ENCODE results near the gene STRBP. TPM values are rescaled to one million over a fixed set of nuclear protein-coding genes. Genes with fewer than 3 reads are reported as not detected.

The STRBP gene
- total and polyA plus RNA-seq, 2 of the 8 experiments (the other 6 are each of a cell fraction or from before 2014, with no cell fraction given): 29.7 to 105 TPM

DNA sequence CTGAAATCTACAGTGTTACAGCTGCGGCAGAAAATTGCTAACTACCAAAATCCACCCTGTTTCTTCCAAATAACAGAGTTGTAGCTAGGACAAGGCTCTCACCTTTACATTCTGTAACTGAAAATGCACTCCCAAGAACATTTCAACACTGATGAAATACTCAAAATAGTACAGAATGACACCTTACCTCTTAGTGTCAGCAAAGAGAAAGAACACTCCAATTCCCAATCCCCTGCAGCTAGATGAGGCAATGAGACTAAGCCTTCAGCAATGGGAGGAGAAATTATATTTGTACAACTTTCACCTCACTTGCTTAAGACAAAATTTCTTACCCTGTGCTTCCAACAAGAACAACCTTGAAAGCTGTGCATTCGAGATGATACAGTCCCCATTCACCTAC, 31.2 kb downstream of the STRBP start:
- FAIRE-seq (no peak), DNase-seq (ENCODE audit: low read depth in 1 of 2, low spot score in 2 of 2) (no peak)
- H4K8ac ChIP-seq (ENCODE audit: extremely low read depth, insufficient read depth, low read length): no peak overlapping the region
- no peak overlapping the region for H3K4me2 ChIP-seq (ENCODE audit: insufficient read depth in 1 of 2, low read depth in 2 of 2, low read length in 2 of 2)
- ChIA-PET POLR2A (ENCODE audit: partially characterized antibody) (interaction anchor here (1.1 to 2.3 kb wide), 2 partner anchors 11 to 15 kb away, joined by 3 to 8 read pairs; no protein-coding TSS in a partner anchor), CTCF (ENCODE audit: partially characterized antibody) (interaction anchor here (0.6 to 3.0 kb wide), 4 partner anchors 12 to 217 kb away, joined by 3 to 11 read pairs (median 4); no protein-coding TSS in a partner anchor)
- H3K9me3 ChIP-seq (ENCODE audit: insufficient read depth in 2 of 2, low read depth in 1 of 2, low read length in 1 of 2): no peaks in the 10 kb centered on the region
- no peak overlapping the region for H3K4ac ChIP-seq (replicated peaks; ENCODE audit: insufficient read length, low read depth, low read length)
- no peak overlapping the region for H3K23ac ChIP-seq (ENCODE audit: insufficient read length)
- TF ChIP-seq ASH2L (IDR thresholded peaks at IDR 0.05; ENCODE audit: low read length) (no peak), NANOG (IDR thresholded peaks at IDR 0.05; ENCODE audit: insufficient read depth, low read depth, low read length, poor library complexity, severe bottlenecking) (no peak), SP2 (IDR thresholded peaks at IDR 0.05; ENCODE audit: low read length) (no peak)
- H3K79me1 ChIP-seq (ENCODE audit: low read depth, low read length): peaks cover 4% of the 10 kb centered on the region
- peaks cover 3 to 86% of the 10 kb centered on the region in 2 experiments; a peak in 2 of 4 replicates for H3K79me2 ChIP-seq (ENCODE audit: control insufficient read depth in 1 of 2, insufficient read depth in 2 of 2, low read length in 2 of 2)
- no peak overlapping the region for H2AFZ ChIP-seq (ENCODE audit: low read length)
- no peak overlapping the region for H3K14ac ChIP-seq (ENCODE audit: insufficient read length)
- H2BK20ac ChIP-seq (ENCODE audit: low read length): no peak overlapping the region
- H2AK5ac ChIP-seq (ENCODE audit: low read depth, low read length): no peak overlapping the region
- no peak overlapping the region for H3K56ac ChIP-seq (replicated peaks; ENCODE audit: insufficient read length, low read depth, low read length)
- H3K4me3 ChIP-seq (ENCODE audit: extremely low read depth in 1 of 4, insufficient read depth in 2 of 4, low read depth in 3 of 4, low read length in 4 of 4): no peak overlapping the region
- H4K5ac ChIP-seq (ENCODE audit: insufficient read length, low read depth, low read length): no peak overlapping the region
- H3K9ac ChIP-seq (replicated peaks in 1 of 4; ENCODE audit: extremely low read depth in 1 of 4, low read depth in 3 of 4, low read length in 3 of 4): no peak overlapping the region
- WGBS, 2 experiments (ENCODE audit: extremely low coverage in 1 of 2, insufficient coverage in 1 of 2, insufficient read length in 1 of 2, insufficient replicate concordance in 2 of 2, low coverage in 1 of 2, low lambda C conversion rate in 2 of 2, missing lambda C conversion rate in 1 of 2): 84% methylated on average over 2 of the region's 2 CpGs; no CpG with 5 or more reads in 1 of the 2 experiments
- H2BK120ac ChIP-seq (replicated peaks; ENCODE audit: low read depth, low read length): no peak overlapping the region
- no peaks in the 10 kb centered on the region; a peak in 1 of 8 replicates for H3K36me3 ChIP-seq (ENCODE audit: control insufficient read depth in 2 of 4, insufficient read depth in 4 of 4, low read length in 3 of 4)
- H2BK12ac ChIP-seq (ENCODE audit: low read depth, low read length): no peak overlapping the region
- H3K27me3 ChIP-seq (replicated peaks in 1 of 4; ENCODE audit: control insufficient read depth in 3 of 4, extremely low read depth in 1 of 4, insufficient read depth in 3 of 4, low read length in 3 of 4): no peaks in the 10 kb centered on the region
- no peak overlapping the region for H3K27ac ChIP-seq (ENCODE audit: low read depth, low read length)
- H4K20me1 ChIP-seq (replicated peaks in 1 of 2; ENCODE audit: control insufficient read depth in 1 of 2, insufficient read depth in 2 of 2, low read length in 2 of 2): peaks cover 13 to 14% of the 10 kb centered on the region in 2 experiments
- H2BK5ac ChIP-seq (ENCODE audit: low read depth, low read length): no peak overlapping the region
- H3K23me2 ChIP-seq (ENCODE audit: low read depth, low read length): no peaks in the 10 kb centered on the region
- no peak overlapping the region for H2BK15ac ChIP-seq (ENCODE audit: low read length)
- H4K91ac ChIP-seq (replicated peaks; ENCODE audit: insufficient read length, low read length): no peak overlapping the region
- H3K18ac ChIP-seq (ENCODE audit: extremely low read depth, low read length): no peak overlapping the region
- peaks cover 0 to 5% (median 1%) of the 10 kb centered on the region in 4 experiments; a peak in 5 of 7 replicates for H3K4me1 ChIP-seq (replicated peaks in 1 of 4; ENCODE audit: control insufficient read depth in 3 of 4, insufficient read depth in 4 of 4, low read length in 3 of 4)

Data from H1 (cell line).